ENCODE results near the gene DTYMK. TPM values are rescaled to one million over a fixed set of nuclear protein-coding genes. Genes with fewer than 3 reads are reported as not detected.

DTYMK gene
- total RNA-seq, 2 experiments from 2014 or later, result 88.0 to 93.8 TPM

- H3K27me3 Mint-ChIP-seq (ENCODE audit: low read depth), result no peaks in the 10 kb centered on the region
- no peak overlapping the region for H3K27ac Mint-ChIP-seq
- DNase-seq, result no peak
- peaks cover 22% of the 10 kb centered on the region for H3K4me1 Mint-ChIP-seq (ENCODE audit: low read depth)
- intact Hi-C loops (cut with micrococcal nuclease), result no loop called here
- H3K36me3 Mint-ChIP-seq (ENCODE audit: low read depth), result peaks cover 35% of the 10 kb centered on the region
- CTCF ChIA-PET, result interaction anchor here (0.7 to 0.9 kb wide), 2 partner anchors 149 to 215 kb away, joined by 3 read pairs; no protein-coding TSS in a partner anchor
- no peak overlapping the region for H3K4me3 Mint-ChIP-seq
- peaks cover 6% of the 10 kb centered on the region for H3K9me3 Mint-ChIP-seq
These were observed 39.8 kb upstream of the DTYMK start for GRCh38 chr2:241726459-241726858.

- H3K27me3 Mint-ChIP-seq (ENCODE audit: low read depth), result no peaks in the 10 kb centered on the region
- H3K27ac Mint-ChIP-seq, result no peak overlapping the region
- DNase-seq, result no peak
- H3K4me1 Mint-ChIP-seq (ENCODE audit: low read depth), result peaks cover 10% of the 10 kb centered on the region
- peaks cover 6% of the 10 kb centered on the region for H3K9me3 Mint-ChIP-seq
- no peak overlapping the region for H3K4me3 Mint-ChIP-seq
- H3K36me3 Mint-ChIP-seq (ENCODE audit: low read depth), result peaks cover 42% of the 10 kb centered on the region
- CTCF ChIA-PET, result interaction anchor here (0.6 to 2.6 kb wide), 3 partner anchors 13 to 154 kb away, joined by 3 to 13 read pairs (median 3); no protein-coding TSS in a partner anchor
- intact Hi-C loops (cut with micrococcal nuclease), result loop anchor here (1.0 kb wide), 1 partner anchor 153 kb away; no protein-coding TSS in a partner anchor
These were observed 38.6 kb upstream of the DTYMK start for GRCh38 chr2:241724975-241725870.

- H3K4me1 Mint-ChIP-seq (ENCODE audit: low read depth), result peaks cover 2% of the 10 kb centered on the region
- CTCF ChIA-PET, result interaction anchor here (0.8 to 2.6 kb wide), 2 partner anchors 13 to 154 kb away, joined by 3 to 13 read pairs; no protein-coding TSS in a partner anchor
- H3K27ac Mint-ChIP-seq, result no peak overlapping the region
- H3K4me3 Mint-ChIP-seq, result no peak overlapping the region
- H3K36me3 Mint-ChIP-seq (ENCODE audit: low read depth), result peaks cover 43% of the 10 kb centered on the region
- peak; percentile 47 for DNase-seq
- H3K9me3 Mint-ChIP-seq, result peaks cover 6% of the 10 kb centered on the region
- H3K27me3 Mint-ChIP-seq (ENCODE audit: low read depth), result no peaks in the 10 kb centered on the region
- intact Hi-C loops (cut with micrococcal nuclease), result loop anchor here (1.0 kb wide), 1 partner anchor 154 kb away; no protein-coding TSS in a partner anchor
These were observed 37.8 kb upstream of the DTYMK start for GRCh38 chr2:241724259-241724974.

DNA sequence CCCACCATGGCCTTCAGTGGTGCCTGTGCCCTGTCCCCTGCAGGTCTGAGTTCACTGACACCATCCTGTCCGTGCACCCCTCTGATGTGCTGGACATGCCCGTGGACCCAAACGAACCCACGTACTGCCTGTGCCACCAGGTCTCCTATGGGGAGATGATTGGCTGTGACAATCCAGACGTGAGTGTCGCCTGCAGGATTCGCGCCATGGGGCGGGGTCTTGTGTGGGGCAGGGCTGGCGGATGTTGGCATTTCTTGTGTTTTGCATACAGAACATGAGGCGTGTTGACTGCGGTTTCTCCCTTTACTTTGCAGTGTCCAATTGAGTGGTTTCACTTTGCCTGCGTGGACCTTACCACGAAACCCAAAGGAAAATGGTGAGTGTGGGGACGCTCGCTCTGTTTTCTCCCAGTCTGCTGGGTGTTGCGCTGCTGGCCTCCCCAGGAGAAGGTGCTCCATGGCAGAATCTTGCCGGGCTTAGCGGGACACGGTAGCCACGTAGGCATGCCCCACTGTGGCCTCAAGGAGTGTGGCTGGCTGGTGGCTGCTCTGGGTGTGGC, 36.4 kb upstream of the DTYMK start:
- Mint-ChIP-seq H3K27ac (no peak overlapping the region), H3K36me3 (ENCODE audit: low read depth) (peaks cover 44% of the 10 kb centered on the region), H3K27me3 (ENCODE audit: low read depth) (no peaks in the 10 kb centered on the region), H3K4me3 (no peak overlapping the region), H3K4me1 (ENCODE audit: low read depth) (no peaks in the 10 kb centered on the region), H3K9me3 (peaks cover 6% of the 10 kb centered on the region)
- intact Hi-C loops (cut with micrococcal nuclease), result no loop called here
- CTCF ChIA-PET, result no interaction called here
- no peak for DNase-seq

- H3K4me3 Mint-ChIP-seq, result no peak overlapping the region
- intact Hi-C loops (cut with micrococcal nuclease), result no loop called here
- no peak for DNase-seq
- H3K36me3 Mint-ChIP-seq (ENCODE audit: low read depth), result peaks cover 45% of the 10 kb centered on the region
- H3K27me3 Mint-ChIP-seq (ENCODE audit: low read depth), result no peaks in the 10 kb centered on the region
- H3K9me3 Mint-ChIP-seq, result peaks cover 6% of the 10 kb centered on the region
- no peaks in the 10 kb centered on the region for H3K4me1 Mint-ChIP-seq (ENCODE audit: low read depth)
- no peak overlapping the region for H3K27ac Mint-ChIP-seq
- CTCF ChIA-PET, result no interaction called here
These were observed 35.2 kb upstream of the DTYMK start for GRCh38 chr2:241721852-241722251.

DNA sequence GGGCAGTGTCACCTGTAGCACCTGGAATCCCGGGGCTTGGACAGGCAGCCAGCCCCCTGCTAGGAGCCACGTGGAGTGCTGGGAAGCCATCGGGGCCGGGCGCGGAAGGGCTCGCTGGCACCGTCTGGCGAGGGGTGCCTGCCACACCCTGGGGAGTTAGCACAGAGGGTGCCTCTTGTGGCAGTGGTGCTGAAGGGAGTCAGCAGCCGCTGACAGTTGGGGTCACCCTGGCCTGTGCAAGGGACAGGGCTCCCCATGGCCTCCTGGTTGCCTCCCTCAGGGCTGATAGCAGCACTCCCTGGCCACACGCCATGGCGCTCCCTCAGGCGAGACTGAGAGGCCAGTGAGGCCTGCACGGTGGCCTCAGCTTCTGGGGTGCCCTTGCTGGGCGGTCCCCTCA, 33.9 kb upstream of the DTYMK start:
- no peak overlapping the region for H3K4me3 Mint-ChIP-seq
- no peak for DNase-seq
- H3K4me1 Mint-ChIP-seq (ENCODE audit: low read depth), result no peaks in the 10 kb centered on the region
- H3K27me3 Mint-ChIP-seq (ENCODE audit: low read depth), result no peaks in the 10 kb centered on the region
- H3K9me3 Mint-ChIP-seq, result peaks cover 6% of the 10 kb centered on the region
- CTCF ChIA-PET, result no interaction called here
- H3K36me3 Mint-ChIP-seq (ENCODE audit: low read depth), result peaks cover 47% of the 10 kb centered on the region
- intact Hi-C loops (cut with micrococcal nuclease), result no loop called here
- no peak overlapping the region for H3K27ac Mint-ChIP-seq

DNA sequence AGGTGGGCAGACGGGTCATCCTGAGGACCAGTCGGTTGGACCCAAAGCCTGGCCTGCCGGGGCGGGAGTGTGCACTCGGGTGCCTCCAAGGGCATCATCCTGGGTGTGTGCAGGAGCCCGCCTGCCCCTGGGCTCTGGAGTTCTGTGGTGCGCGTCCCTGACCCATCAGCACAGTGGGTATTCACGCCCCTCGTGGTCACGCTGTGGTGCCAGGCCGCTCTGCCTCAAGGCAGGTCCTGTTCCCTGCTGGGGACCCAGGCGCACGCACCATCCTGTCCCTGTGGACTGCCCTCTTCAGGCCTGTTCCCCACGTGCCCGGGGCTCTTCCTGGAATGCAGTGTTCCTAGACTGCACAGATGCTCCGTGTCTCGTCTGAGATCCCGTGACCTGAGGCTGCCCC, 33.5 kb upstream of the DTYMK start:
- H3K4me3 Mint-ChIP-seq, result no peak overlapping the region
- H3K27me3 Mint-ChIP-seq (ENCODE audit: low read depth), result no peaks in the 10 kb centered on the region
- H3K4me1 Mint-ChIP-seq (ENCODE audit: low read depth), result no peaks in the 10 kb centered on the region
- no peak for DNase-seq
- H3K9me3 Mint-ChIP-seq, result peaks cover 6% of the 10 kb centered on the region
- CTCF ChIA-PET, result no interaction called here
- intact Hi-C loops (cut with micrococcal nuclease), result no loop called here
- peaks cover 47% of the 10 kb centered on the region for H3K36me3 Mint-ChIP-seq (ENCODE audit: low read depth)
- H3K27ac Mint-ChIP-seq, result no peak overlapping the region

DNA sequence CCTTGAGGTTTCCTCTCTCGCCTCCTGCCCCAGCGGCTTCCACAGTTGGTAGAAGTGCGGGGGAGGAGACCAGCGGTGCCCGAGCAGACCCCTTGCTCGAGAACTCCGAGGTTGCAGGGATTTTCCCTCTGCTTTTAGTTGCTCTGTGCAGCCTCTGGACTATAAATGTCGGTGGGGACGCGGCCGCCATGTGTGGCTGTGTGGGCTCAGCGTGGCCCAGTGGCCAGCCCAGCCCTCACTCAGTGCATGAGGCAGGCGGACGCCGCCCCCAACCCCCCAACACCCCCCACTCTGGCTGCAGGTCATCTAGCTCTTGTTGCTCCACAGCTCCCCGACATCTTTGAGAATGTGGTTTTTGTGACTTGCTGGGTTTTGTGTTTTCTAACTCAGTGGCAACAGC, 32.5 kb upstream of the DTYMK start:
- no peak for DNase-seq
- peaks cover 47% of the 10 kb centered on the region for H3K36me3 Mint-ChIP-seq (ENCODE audit: low read depth)
- peaks cover 6% of the 10 kb centered on the region for H3K9me3 Mint-ChIP-seq
- no peaks in the 10 kb centered on the region for H3K4me1 Mint-ChIP-seq (ENCODE audit: low read depth)
- no peak overlapping the region for H3K27ac Mint-ChIP-seq
- H3K4me3 Mint-ChIP-seq, result no peak overlapping the region
- H3K27me3 Mint-ChIP-seq (ENCODE audit: low read depth), result no peaks in the 10 kb centered on the region
- CTCF ChIA-PET, result interaction anchor here (1.3 kb wide), 1 partner anchor 141 kb away, joined by 5 read pairs; no protein-coding TSS in a partner anchor
- intact Hi-C loops (cut with micrococcal nuclease), result no loop called here

DNA sequence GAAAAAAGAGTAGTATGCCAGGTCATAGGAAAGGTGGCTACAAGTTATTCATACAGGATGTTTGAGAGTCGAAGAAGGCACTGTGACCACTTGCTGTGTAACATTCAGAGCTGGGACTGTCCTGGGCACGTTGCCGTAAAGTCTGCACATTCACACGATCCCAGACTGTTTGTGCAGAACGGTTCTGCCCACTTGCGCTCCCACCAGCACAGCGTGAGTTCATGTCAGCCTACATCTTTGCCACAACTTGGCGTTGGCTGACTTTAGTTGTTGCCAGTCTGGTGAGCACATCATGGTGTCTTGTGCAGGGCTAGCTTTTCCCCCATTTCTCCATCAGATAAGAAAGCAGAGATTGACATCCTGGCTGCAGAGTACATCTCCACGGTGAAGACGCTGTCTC, 22.3 kb upstream of the DTYMK start:
- H3K27me3 Mint-ChIP-seq (ENCODE audit: low read depth), result no peaks in the 10 kb centered on the region
- DNase-seq, result no peak
- H3K4me3 Mint-ChIP-seq, result no peak overlapping the region
- H3K4me1 Mint-ChIP-seq (ENCODE audit: low read depth), result peaks cover 3% of the 10 kb centered on the region
- intact Hi-C loops (cut with micrococcal nuclease), result no loop called here
- peaks cover 51% of the 10 kb centered on the region for H3K36me3 Mint-ChIP-seq (ENCODE audit: low read depth)
- CTCF ChIA-PET, result interaction anchor here (0.6 kb wide), 1 partner anchor 78 kb away, joined by 4 read pairs; no protein-coding TSS in a partner anchor
- peaks cover 6% of the 10 kb centered on the region for H3K9me3 Mint-ChIP-seq
- H3K27ac Mint-ChIP-seq, result no peak overlapping the region

DNA sequence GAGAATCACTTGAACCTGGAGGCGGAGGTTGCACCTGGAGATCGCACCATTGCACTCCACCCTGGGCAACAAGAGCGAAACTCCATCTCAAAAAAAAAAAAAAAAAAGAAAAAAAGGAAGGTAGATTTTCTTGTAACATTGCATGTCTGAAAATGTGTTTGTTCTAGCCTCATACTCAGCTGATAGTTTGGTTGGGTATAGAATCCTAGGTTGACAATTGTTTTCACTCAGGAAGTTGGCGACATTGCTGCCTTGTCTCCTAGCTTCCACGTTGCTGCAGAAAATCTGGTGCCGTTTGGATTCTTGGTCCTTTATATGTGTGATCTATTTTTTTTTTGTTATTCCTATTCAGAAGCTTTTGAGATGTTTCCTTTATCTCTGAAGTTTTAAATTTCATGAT, 19.9 kb upstream of the DTYMK start:
- Mint-ChIP-seq H3K9me3 (peaks cover 6% of the 10 kb centered on the region), H3K36me3 (ENCODE audit: low read depth) (peaks cover 41% of the 10 kb centered on the region), H3K4me1 (ENCODE audit: low read depth) (peaks cover 12% of the 10 kb centered on the region), H3K27me3 (ENCODE audit: low read depth) (no peaks in the 10 kb centered on the region), H3K27ac (no peak overlapping the region), H3K4me3 (no peak overlapping the region)
- CTCF ChIA-PET, result no interaction called here
- intact Hi-C loops (cut with micrococcal nuclease), result no loop called here
- DNase-seq, result no peak

GRCh38 chr2:241703032-241703604, 16.5 kb upstream of the DTYMK start:
- Mint-ChIP-seq H3K4me3 (peak overlapping the region; percentile 82), H3K36me3 (ENCODE audit: low read depth) (peaks cover 32% of the 10 kb centered on the region), H3K27ac (peak overlapping the region; percentile 61), H3K27me3 (ENCODE audit: low read depth) (no peaks in the 10 kb centered on the region), H3K9me3 (peaks cover 6% of the 10 kb centered on the region), H3K4me1 (ENCODE audit: low read depth) (peaks cover 24% of the 10 kb centered on the region)
- DNase-seq, result no peak
- intact Hi-C loops (cut with micrococcal nuclease), result loop anchor here (5.0 kb wide), 2 partner anchors 601 to 1136 kb away; partner anchors contain the start of genes MTERF4 and RNPEPL1
- CTCF ChIA-PET, result interaction anchor here (1.0 to 3.2 kb wide), 4 partner anchors 15 to 175 kb away, joined by 3 to 17 read pairs (median 12); partner anchors contain the start of gene D2HGDH
